Vagina (tissue), 2 donors: ENCODE measurements around the gene MIF. TPM values are rescaled to one million over a fixed set of nuclear protein-coding genes. Genes with fewer than 3 reads are reported as not detected.
"Not testable (repeated sequence)": the region's sequence is repeated elsewhere in the genome, so short reads cannot be mapped to it uniquely, and the experiment has no call there.

Experiments used
- DNase-seq, 2 donors: peaks; one replicate each; pipeline ENCODE4 v3.0.0-alpha.2; 2017; ENCODE audit errors: extremely low spot score in 2 of 2
- H3K27ac ChIP-seq: fragments of 200-600 bp; sonication (generic); one replicate; pipeline ENCODE4 v1.5.1; 2019
- H3K27me3 ChIP-seq: fragments of 200-600 bp; sonication (generic); one replicate; pipeline ENCODE4 v1.5.1; 2019
- H3K36me3 ChIP-seq, 2 donors: fragments of 200-600 bp; sonication (generic); one replicate each; pipeline ENCODE4 v1.5.1; 2017 to 2019
- H3K4me1 ChIP-seq: fragments of 200-600 bp; sonication (generic); one replicate; pipeline ENCODE4 v1.5.1; 2019
- H3K4me3 ChIP-seq, 2 donors: fragments of 200-600 bp; sonication (generic); 1 replicate in 1 of 2; 2 replicates in 1 of 2; pipeline ENCODE4 v1.5.1; 2016 to 2019
- H3K9me3 ChIP-seq: fragments of 200-600 bp; sonication (generic); one replicate; pipeline ENCODE4 v1.5.1; 2019
- CTCF ChIP-seq, 3 experiments: fragments of 450-650 bp in 2 of 3; fragments of 200-600 bp in 1 of 3; sonication (generic) in 1 of 3; IDR thresholded peaks; one replicate each; pipeline ENCODE4 v1.5.1; 2017 to 2019; ENCODE audit warnings: antibody characterized with exemption in 3 of 3, mild to moderate bottlenecking in 2 of 3, moderate library complexity in 2 of 3
- POLR2A ChIP-seq, 2 donors: fragments of 450-650 bp; IDR thresholded peaks; one replicate each; pipeline ENCODE4 v1.6.1; 2017; ENCODE audit warnings: antibody characterized with exemption in 2 of 2, mild to moderate bottlenecking in 2 of 2, moderate library complexity in 2 of 2
- POLR2AphosphoS5 ChIP-seq, 2 donors: sonication (generic); formaldehyde crosslinking; IDR thresholded peaks; one replicate each; pipeline ENCODE4 v1.9.0; 2017; ENCODE audit warnings: antibody characterized with exemption in 2 of 2, mild to moderate bottlenecking in 2 of 2, low read depth in 1 of 2; ENCODE audit not compliant: insufficient read depth in 1 of 2
- intact Hi-C: fragments of 100-400 bp; cut with DNase I; formaldehyde crosslinking; loops from one replicate; pipeline ENCODE4 v1.15.1; 2023
- total RNA-seq: library from RNA; depleted of rRNA; stranded (reverse); fragments of >200 nt; gene quantifications from one replicate; pipeline ENCODE4 v1.2.3, GENCODE V29; 2016

Gene MIF
- total RNA-seq, 1 donor from 2014 or later = 638 TPM

DNA sequence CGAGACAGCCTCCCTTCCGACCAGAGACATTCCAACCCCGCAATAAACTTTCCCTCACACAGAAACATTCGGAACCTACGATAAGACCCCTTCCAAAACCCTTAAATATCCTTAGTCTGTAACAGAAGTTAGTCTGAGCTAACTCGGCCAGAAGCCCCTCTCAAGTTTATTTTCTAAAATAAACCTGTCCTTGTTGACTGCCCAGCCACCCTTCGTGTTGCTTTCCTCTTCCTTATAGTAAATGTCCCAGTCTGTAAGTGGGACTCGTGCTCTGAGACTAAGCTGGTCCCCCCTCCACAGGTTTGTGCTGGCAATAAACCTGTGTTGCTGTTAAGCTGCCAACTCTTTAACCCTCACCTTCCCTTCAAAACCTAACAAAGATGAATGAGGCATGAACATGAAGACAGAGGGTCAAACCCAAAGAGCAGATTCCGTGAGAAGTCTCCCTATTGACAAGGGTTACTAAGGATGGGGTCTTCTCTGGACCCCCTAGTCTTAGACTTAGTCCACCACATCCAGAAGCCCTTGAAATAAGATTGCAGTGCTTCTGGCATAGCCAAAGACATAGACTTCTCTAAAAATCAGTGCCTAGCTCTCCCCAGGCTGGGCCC, 18.2 kb downstream of the MIF start:
- Histone ChIP-seq H3K36me3 (no peaks in the 10 kb centered on the region), H3K27ac (no peak overlapping the region), H3K9me3 (no peaks in the 10 kb centered on the region), H3K27me3 (no peaks in the 10 kb centered on the region), H3K4me1 (peaks cover 10% of the 10 kb centered on the region), H3K4me3 (no peak overlapping the region)
- intact Hi-C loops = no loop called here
- DNase-seq = peak in 1 of 2 donors; percentile 67
- TF ChIP-seq POLR2AphosphoS5 (IDR thresholded peaks at IDR 0.05; ENCODE audit: insufficient read depth in 1 of 2, low read depth in 1 of 2) (no peak), POLR2A (IDR thresholded peaks at IDR 0.05) (no peak), CTCF (IDR thresholded peaks at IDR 0.05) (no peak)

DNA sequence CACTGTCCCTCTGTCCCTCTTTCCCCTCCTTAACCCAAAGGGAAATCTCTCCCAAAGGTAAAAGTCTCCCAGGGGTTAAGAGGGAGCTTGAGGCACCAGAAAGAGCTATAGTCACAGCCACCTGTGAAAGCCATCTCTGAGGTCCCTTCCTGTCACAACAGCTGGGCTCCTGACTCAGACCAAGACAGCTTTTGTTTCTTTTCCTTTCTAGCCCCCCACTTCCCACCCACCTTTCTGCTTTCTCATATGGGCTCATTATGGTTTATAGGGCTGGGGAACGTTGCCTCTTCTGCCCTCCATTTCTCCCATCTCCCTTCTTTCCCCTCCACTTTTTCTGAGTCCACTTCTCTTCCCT, 19.1 kb downstream of the MIF start:
- H3K27me3 ChIP-seq = no peaks in the 10 kb centered on the region
- H3K36me3 ChIP-seq = no peaks in the 10 kb centered on the region
- H3K4me3 ChIP-seq = peak overlapping the region; percentile 50 to 55
- H3K4me1 ChIP-seq = peaks cover 10% of the 10 kb centered on the region
- no peak for TF ChIP-seq POLR2AphosphoS5 (IDR thresholded peaks at IDR 0.05; ENCODE audit: insufficient read depth in 1 of 2, low read depth in 1 of 2)
- no peak for TF ChIP-seq POLR2A (IDR thresholded peaks at IDR 0.05)
- no peak for TF ChIP-seq CTCF (IDR thresholded peaks at IDR 0.05)
- H3K9me3 ChIP-seq = no peaks in the 10 kb centered on the region
- intact Hi-C loops = no loop called here
- H3K27ac ChIP-seq = peak overlapping the region; percentile 72
- peak in 1 of 2 donors; percentile 81 for DNase-seq

- TF ChIP-seq POLR2AphosphoS5 (IDR thresholded peaks at IDR 0.05; ENCODE audit: insufficient read depth in 1 of 2, low read depth in 1 of 2) = peak; percentile 96 to 98
- peak in 1 of 2 donors; percentile 68 for TF ChIP-seq POLR2A (IDR thresholded peaks at IDR 0.05)
- no peak for TF ChIP-seq CTCF (IDR thresholded peaks at IDR 0.05)
- peak overlapping the region; percentile 72 for H3K27ac ChIP-seq
- DNase-seq = peak in 1 of 2 donors; percentile 98
- intact Hi-C loops = no loop called here
- H3K9me3 ChIP-seq = no peaks in the 10 kb centered on the region
- H3K36me3 ChIP-seq = no peaks in the 10 kb centered on the region
- H3K4me3 ChIP-seq = peak overlapping the region; percentile 50 to 55
- peaks cover 10% of the 10 kb centered on the region for H3K4me1 ChIP-seq
- no peaks in the 10 kb centered on the region for H3K27me3 ChIP-seq
Measured at GRCh38 chr22:23913661-23914353, 19.6 kb downstream of the MIF start.

DNA sequence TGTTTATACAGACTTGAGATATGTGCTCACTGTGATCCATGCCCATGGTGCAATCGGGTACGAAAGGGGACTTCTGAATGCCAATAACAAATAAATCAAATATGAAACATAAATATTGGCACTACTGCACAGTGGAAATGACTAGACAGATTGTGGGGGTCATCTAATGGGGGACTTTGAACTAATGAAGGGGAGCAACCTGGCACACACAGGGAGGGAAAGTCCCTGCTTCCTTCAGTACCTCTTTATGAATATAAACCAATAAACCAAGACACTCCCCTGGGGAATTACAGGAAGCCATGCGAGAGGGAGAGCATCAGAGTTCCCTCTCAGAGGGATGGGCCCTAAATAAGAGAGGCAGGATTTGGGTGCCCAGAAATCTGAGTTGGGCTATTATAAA, 21.1 kb downstream of the MIF start:
- Histone ChIP-seq H3K4me3 (no peak overlapping the region), H3K27ac (no peak overlapping the region), H3K27me3 (no peaks in the 10 kb centered on the region), H3K36me3 (no peaks in the 10 kb centered on the region), H3K4me1 (peaks cover 10% of the 10 kb centered on the region), H3K9me3 (no peaks in the 10 kb centered on the region)
- peak in 1 of 2 donors; percentile 60 for DNase-seq
- intact Hi-C loops = no loop called here
- TF ChIP-seq POLR2AphosphoS5 (IDR thresholded peaks at IDR 0.05; ENCODE audit: insufficient read depth in 1 of 2, low read depth in 1 of 2) = no peak
- TF ChIP-seq POLR2A (IDR thresholded peaks at IDR 0.05) = no peak
- no peak for TF ChIP-seq CTCF (IDR thresholded peaks at IDR 0.05)

DNA sequence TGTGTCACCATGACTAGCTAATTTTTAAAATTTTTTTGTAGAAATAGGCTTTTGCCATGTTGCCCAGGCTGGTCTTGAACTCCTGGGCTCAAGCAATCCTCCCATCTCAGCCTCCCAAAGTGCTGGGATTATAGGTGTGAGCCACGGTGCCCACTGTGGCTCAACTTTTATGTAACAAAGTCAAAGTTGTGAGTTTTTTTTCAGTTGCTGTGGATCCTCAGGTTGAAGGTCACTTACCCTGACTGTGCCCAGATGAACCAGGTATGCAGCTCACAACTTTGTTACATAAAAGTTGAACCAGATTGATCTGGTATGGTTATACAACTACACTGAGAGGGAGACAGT, 26.1 kb downstream of the MIF start:
- H3K27ac ChIP-seq, H3K4me3 ChIP-seq, H3K27me3 ChIP-seq, H3K4me1 ChIP-seq, H3K9me3 ChIP-seq, H3K36me3 ChIP-seq, intact Hi-C loops: not testable (repeated sequence)
- peak in 1 of 2 donors; percentile 49 for DNase-seq

DNA sequence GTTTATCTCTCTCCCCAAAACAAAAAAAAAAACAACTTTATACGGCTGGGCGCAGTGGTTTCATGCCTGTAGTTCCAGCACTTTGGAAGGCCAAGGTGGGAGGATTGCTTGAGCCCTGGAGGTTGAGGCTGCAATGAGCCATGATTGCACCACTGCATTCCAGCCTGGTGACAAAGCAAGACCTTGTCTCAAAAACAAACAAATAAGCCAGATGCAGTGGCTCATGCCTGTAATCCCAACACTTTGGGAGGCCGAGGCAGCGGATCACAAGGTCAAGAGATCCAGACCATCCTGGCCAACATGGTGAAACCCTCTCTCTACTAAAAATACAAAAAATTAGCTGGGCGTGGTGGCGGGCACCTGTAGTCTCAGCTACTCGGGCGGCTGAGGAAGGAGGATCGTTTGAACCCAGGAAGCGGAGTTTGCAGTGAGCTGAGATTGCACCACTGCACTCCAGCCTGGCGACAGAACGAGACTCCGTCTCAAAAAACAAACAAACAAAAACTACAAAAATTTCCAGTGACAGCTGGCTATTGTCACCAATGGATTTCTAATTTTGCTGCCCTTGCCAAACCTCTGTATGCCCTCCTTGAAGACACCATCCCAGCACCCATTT, 27.5 kb downstream of the MIF start:
- H3K36me3 ChIP-seq, intact Hi-C loops, H3K27ac ChIP-seq, H3K9me3 ChIP-seq, H3K4me3 ChIP-seq, H3K4me1 ChIP-seq, H3K27me3 ChIP-seq: not testable (repeated sequence)
- peak in 1 of 2 donors; percentile 80 for DNase-seq
